Tibial artery (tissue), 4 donors: ENCODE results near the gene RASGRP3.

Source experiments
- DNase-seq, 2 donors: peaks; one replicate each; pipeline ENCODE4 v3.0.0-alpha.2; 2019
- H3K27ac ChIP-seq, 2 donors: fragments of 200-600 bp; sonication (generic) in 1 of 2; 1 replicate in 1 of 2; 2 replicates in 1 of 2; pipeline ENCODE4 v1.5.1; 2018 to 2019; ENCODE audit warnings: mild to moderate bottlenecking in 1 of 2
- H3K27me3 ChIP-seq, 2 donors: fragments of 200-600 bp; sonication (generic) in 1 of 2; one replicate each; pipeline versions ENCODE4 v1.5.1 to v1.6.0; 2016 to 2019
- H3K36me3 ChIP-seq, 3 donors: fragments of 200-600 bp; sonication (generic) in 2 of 3; one replicate each; pipeline ENCODE4 v1.5.1; 2016 to 2019; ENCODE audit warnings: mild to moderate bottlenecking in 2 of 3
- H3K4me1 ChIP-seq, 4 donors: fragments of 200-600 bp; sonication (generic) in 2 of 4; 1 replicate in 3 of 4; 2 replicates in 1 of 4; pipeline ENCODE4 v1.5.1; 2016 to 2019
- H3K4me3 ChIP-seq, 2 donors: fragments of 200-600 bp; sonication (generic) in 1 of 2; 1 replicate in 1 of 2; 2 replicates in 1 of 2; pipeline ENCODE4 v1.5.1; 2018 to 2019; ENCODE audit warnings: mild to moderate bottlenecking in 2 of 2
- H3K9me3 ChIP-seq, 3 donors: fragments of 200-600 bp; sonication (generic) in 1 of 3; one replicate each; pipeline ENCODE4 v1.5.1; 2016 to 2019
- CTCF ChIP-seq, 2 experiments: fragments of 200-600 bp in 1 of 2; fragments of 450-650 bp in 1 of 2; IDR thresholded peaks; one replicate each; pipeline ENCODE4 v1.5.1; 2017 to 2019; ENCODE audit warnings: antibody characterized with exemption in 2 of 2, mild to moderate bottlenecking in 1 of 2, moderate library complexity in 1 of 2
- intact Hi-C: fragments of 100-400 bp; cut with DNase I; formaldehyde crosslinking; loops from one replicate; pipeline ENCODE4 v1.15.0; 2023; ENCODE audit warnings: low total_unique reads

RASGRP3 gene

GRCh38 chr2:33607251-33607721 lies 130.8 kb downstream of the RASGRP3 start:
- no peaks in the 10 kb centered on the region for H3K36me3 ChIP-seq
- TF ChIP-seq CTCF (IDR thresholded peaks at IDR 0.05): no peak
- intact Hi-C loops: no loop called here
- no peak overlapping the region for H3K4me3 ChIP-seq
- no peak overlapping the region for H3K27ac ChIP-seq
- H3K9me3 ChIP-seq: no peaks in the 10 kb centered on the region
- H3K27me3 ChIP-seq: no peaks in the 10 kb centered on the region
- peaks cover 0 to 16% (median 0%) of the 10 kb centered on the region in 4 donors for H3K4me1 ChIP-seq
- no peak for DNase-seq

GRCh38 chr2:33607905-33608304 lies 131.5 kb downstream of the RASGRP3 start:
- Histone ChIP-seq H3K36me3 (no peaks in the 10 kb centered on the region), H3K4me3 (no peak overlapping the region), H3K4me1 (peaks cover 0 to 16% (median 0%) of the 10 kb centered on the region in 4 donors), H3K27me3 (no peaks in the 10 kb centered on the region), H3K27ac (no peak overlapping the region), H3K9me3 (no peaks in the 10 kb centered on the region)
- DNase-seq: no peak
- TF ChIP-seq CTCF (IDR thresholded peaks at IDR 0.05): no peak
- intact Hi-C loops: no loop called here

- no peak overlapping the region for H3K4me3 ChIP-seq
- no peaks in the 10 kb centered on the region for H3K4me1 ChIP-seq
- no peaks in the 10 kb centered on the region for H3K27me3 ChIP-seq
- TF ChIP-seq CTCF (IDR thresholded peaks at IDR 0.05): no peak
- H3K9me3 ChIP-seq: peaks cover 0 to 7% (median 1%) of the 10 kb centered on the region in 3 donors
- intact Hi-C loops: no loop called here
- no peak for DNase-seq
- no peak overlapping the region for H3K27ac ChIP-seq
- H3K36me3 ChIP-seq: no peaks in the 10 kb centered on the region
Measured at GRCh38 chr2:33614190-33614589, 137.7 kb downstream of the RASGRP3 start.
